Measurements from ENCODE around the gene MAPKAPK3.
A peak's percentile ranks its signal among the peaks of the same experiment; 100 is the strongest.

MAPKAPK3 gene

DNA sequence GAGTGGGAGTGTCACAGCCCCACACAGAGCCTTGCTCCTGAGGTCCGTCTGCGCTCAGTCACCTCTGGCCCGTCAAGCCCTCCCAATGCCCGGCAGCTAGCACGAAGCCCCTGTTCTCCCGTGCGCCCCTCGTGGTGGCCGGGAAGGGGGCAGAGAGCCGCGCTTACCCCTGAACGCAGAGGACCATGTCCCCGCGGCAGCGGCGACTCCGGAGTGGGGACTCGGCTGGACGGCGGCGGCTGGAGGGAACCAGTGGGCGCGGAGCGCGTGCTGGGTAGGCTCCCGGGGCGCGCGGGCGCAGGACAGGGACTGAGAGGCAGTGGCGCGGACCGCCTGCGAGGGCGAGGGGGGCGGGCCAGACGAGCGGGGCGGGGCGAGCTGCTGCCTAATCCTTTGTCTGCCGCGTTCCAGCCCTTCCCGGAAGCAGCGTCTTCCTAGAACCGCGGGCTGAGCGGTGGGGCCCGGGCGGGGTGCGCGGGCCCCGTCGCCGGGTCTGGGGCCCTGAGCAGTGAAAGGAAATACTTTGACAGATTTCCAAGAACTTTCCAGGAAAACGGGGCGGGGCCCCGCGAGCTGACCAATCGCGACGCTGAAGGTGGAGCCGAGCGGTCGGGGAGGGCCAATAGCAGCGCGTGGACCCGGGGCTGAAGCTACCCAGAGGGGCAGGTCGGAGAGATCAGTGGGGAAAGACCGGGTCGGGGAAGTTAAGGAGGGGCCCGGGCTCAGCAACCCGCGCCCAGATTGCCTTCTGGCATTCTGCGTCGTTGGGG is 5.3 kb upstream of the MAPKAPK3 start, which contains the start of gene CISH:
CISH (minus strand) TSS at position 311 of the 770 bp plus-strand sequence; CDS start at position 187, 124 bp downstream.
- TF ChIP-seq TAF1 (IDR thresholded peaks at IDR 0.05; ENCODE audit: low read depth, low read length): 0 out of 2 replicates have a peak, but pooled peaks have one; percentile 42
- TF ChIP-seq SPI1 (IDR thresholded peaks at IDR 0.05; ENCODE audit: low read depth, low read length): no peak
- no peak for TF ChIP-seq POU2F2 (IDR thresholded peaks at IDR 0.05; ENCODE audit: low read depth, low read length)
- TF ChIP-seq PAX5 (IDR thresholded peaks at IDR 0.05; ENCODE audit: insufficient read depth, low read length, severe bottlenecking): no peak
- TF ChIP-seq POLR2AphosphoS5 (IDR thresholded peaks at IDR 0.05; ENCODE audit: low read depth, low read length): no peak
- FAIRE-seq (peak; percentile 92), DNase-seq (ENCODE audit: insufficient read length, low spot score) (peak; percentile 94)

DNA sequence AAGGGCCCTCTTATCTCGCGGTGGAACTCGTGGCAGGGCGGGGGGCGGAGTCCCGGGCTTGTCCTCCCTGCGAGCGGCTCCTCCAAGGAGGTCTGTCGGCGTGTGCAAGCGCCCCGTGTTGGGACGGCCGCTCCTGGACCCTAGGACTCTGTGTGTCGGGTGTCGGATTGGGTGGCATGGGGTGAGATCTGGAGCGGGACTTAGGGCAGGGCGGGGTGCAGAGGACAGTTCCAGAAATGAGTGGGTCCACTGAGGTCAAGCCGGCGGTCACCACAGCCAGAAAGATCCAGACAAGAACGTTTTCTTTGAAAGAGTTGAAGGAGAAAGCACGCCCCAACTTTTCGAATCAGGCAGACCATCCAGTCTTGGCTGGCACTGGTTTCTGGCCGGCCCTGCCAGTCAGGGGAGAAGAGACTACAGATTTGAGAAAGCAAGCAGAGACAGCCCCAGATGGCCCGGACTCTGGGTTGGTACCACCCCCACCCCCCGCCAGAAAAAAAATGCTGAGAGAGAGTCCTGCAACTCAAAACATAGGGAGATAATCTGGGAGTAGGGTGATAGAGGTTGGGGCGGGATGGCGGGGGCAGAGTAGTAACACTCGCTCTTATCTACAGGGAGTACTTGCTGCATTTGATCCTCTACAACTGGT is 4.6 kb upstream of the MAPKAPK3 start:
- TF ChIP-seq SPI1 (IDR thresholded peaks at IDR 0.05; ENCODE audit: low read depth, low read length) (no peak), PAX5 (IDR thresholded peaks at IDR 0.05; ENCODE audit: insufficient read depth, low read length, severe bottlenecking) (no peak), POLR2AphosphoS5 (IDR thresholded peaks at IDR 0.05; ENCODE audit: low read depth, low read length) (no peak), POU2F2 (IDR thresholded peaks at IDR 0.05; ENCODE audit: low read depth, low read length) (no peak), TAF1 (IDR thresholded peaks at IDR 0.05; ENCODE audit: low read depth, low read length) (no peak), POLR2A (IDR thresholded peaks at IDR 0.05; ENCODE audit: low read depth, low read length) (no peak)
- FAIRE-seq: peak; percentile 35
- no peak for DNase-seq (ENCODE audit: insufficient read length, low spot score)

DNA sequence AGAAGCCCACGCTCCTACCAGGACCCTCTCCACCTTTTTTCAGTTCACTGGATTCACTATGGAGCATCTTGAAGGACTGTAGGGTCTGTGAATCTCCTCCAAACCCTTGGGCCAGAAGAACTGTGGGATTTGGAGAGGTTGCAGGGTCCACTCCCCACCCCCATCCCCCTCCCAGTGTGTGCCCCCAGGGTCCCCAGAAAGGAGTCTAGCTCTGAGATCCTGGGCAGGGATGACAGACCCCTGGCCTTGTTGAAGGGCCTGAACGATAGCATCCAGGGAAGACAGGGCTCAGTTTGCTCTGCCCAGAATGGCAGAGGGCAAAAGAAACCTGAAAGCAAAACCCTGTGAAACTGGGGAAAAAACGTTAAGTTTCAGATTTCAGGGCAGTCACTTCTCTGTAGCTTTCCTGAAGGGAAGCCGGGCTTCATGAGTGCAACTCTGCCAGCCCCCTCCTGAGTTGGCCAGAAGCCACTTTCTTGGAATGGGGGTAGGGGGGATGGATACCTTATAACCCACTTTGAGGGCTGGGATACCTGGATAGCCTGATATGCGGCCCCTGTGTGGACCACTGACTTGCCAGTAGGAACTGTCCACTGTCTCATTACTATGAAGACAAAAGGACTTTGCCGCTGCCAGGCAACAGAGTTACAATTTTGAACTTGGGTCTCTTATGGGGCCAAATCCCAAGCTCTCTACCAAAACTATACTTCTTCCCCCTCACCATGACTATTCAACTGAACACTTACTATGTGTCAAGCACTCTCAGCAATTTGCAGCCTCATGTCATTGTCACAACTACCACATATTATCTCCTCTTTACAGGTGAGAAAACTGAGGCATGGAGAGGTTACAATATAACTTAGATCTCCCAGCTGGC is 3.7 kb upstream of the MAPKAPK3 start:
- peak; percentile 16 for FAIRE-seq
- TF ChIP-seq PAX5 (IDR thresholded peaks at IDR 0.05; ENCODE audit: insufficient read depth, low read length, severe bottlenecking) (no peak), POLR2A (IDR thresholded peaks at IDR 0.05; ENCODE audit: low read depth, low read length) (no peak), TAF1 (IDR thresholded peaks at IDR 0.05; ENCODE audit: low read depth, low read length) (no peak), POU2F2 (IDR thresholded peaks at IDR 0.05; ENCODE audit: low read depth, low read length) (no peak), POLR2AphosphoS5 (IDR thresholded peaks at IDR 0.05; ENCODE audit: low read depth, low read length) (no peak), SPI1 (IDR thresholded peaks at IDR 0.05; ENCODE audit: low read depth, low read length) (no peak)
- DNase-seq (ENCODE audit: insufficient read length, low spot score): no peak

DNA sequence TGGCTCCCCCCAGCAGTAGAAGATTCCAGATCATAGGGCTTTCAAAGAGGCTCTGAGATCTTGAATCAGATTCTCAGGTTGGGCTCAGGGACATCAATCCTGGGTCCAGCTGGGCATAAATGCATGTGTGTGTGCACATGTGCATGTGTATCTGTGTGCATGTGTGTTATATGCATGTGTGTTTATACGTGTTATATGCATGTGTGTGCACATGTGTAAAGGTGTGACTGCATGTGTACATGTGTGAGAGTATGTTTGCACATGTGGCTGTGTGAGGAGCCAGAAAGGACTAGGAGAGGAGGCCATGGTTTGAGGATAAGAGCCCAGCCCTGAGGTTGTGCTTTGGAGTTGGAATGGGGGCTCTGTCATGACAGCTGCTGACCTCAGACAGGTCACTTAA is 1.8 kb upstream of the MAPKAPK3 start:
- no peak for DNase-seq (ENCODE audit: insufficient read length, low spot score)
- TF ChIP-seq POLR2AphosphoS5 (IDR thresholded peaks at IDR 0.05; ENCODE audit: low read depth, low read length) (no peak), TAF1 (IDR thresholded peaks at IDR 0.05; ENCODE audit: low read depth, low read length) (no peak), POU2F2 (IDR thresholded peaks at IDR 0.05; ENCODE audit: low read depth, low read length) (no peak), POLR2A (IDR thresholded peaks at IDR 0.05; ENCODE audit: low read depth, low read length) (no peak), SPI1 (IDR thresholded peaks at IDR 0.05; ENCODE audit: low read depth, low read length) (no peak), PAX5 (IDR thresholded peaks at IDR 0.05; ENCODE audit: insufficient read depth, low read length, severe bottlenecking) (no peak)
- peak; percentile 43 for FAIRE-seq

DNA sequence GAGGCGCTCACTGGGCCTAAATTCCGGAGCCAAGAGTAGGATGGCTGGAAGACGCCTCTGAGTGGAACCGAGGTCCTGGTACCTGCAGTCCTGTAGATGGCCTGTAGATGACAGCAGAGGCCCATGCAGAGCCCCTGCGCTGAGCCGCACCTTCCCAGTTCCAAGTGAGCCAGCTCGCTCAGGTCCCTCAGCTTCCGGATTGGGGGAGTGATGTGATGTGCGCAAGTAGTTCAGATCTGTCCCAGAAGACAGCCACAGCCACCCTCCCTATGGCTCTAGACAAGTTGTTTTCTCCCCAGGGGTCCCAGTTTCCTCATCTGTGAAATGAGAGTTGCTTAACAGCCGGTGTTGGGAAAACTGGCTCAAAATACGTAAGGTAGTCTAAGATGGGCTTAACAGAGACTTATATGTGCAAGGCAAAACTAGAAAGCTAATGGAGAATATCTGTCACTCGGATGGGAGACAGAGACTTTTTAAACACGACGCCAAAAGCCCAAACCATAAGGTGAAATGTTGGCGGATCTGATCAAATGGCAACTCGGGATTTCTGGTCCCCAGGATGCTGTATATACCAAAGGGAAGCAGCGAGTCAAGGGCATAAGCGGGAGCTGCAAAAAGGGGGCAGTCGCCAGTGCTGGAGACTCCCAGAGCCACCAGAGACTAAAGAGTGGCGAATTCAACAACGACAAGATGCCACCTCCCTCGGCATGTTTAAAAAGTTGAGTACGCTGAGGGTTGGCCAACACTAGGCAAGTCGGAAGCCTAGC is 765 bp upstream of the MAPKAPK3 start:
- peak; percentile 56; the same call in 1 of the 2 replicates for TF ChIP-seq POU2F2 (IDR thresholded peaks at IDR 0.05; ENCODE audit: low read depth, low read length)
- no peak for TF ChIP-seq POLR2A (IDR thresholded peaks at IDR 0.05; ENCODE audit: low read depth, low read length)
- DNase-seq (ENCODE audit: insufficient read length, low spot score) (peak; percentile 74), FAIRE-seq (peak; percentile 83)

DNA sequence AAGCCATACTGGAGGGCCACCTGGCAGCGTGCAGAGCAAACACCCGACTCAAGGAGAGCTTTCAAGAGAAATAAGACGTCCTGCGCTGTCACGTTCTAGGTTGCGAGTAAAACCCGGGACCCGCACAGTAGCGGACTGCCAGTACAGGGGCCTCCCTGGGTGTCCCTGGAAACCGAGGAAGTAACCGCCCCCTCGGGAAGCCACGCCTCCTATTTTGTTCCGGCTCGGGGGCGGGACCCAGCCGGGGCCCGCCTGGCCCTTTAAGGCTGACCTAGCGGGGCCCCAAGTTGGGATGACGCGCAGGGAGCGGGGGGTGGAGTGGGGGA is 218 bp upstream of the MAPKAPK3 start:
- DNase-seq (ENCODE audit: insufficient read length, low spot score) (peak; percentile 88), FAIRE-seq (peak; percentile 85)
- TF ChIP-seq TAF1 (IDR thresholded peaks at IDR 0.05; ENCODE audit: low read depth, low read length) (no peak), POU2F2 (IDR thresholded peaks at IDR 0.05; ENCODE audit: low read depth, low read length) (no peak), SPI1 (IDR thresholded peaks at IDR 0.05; ENCODE audit: low read depth, low read length) (no peak), POLR2AphosphoS5 (IDR thresholded peaks at IDR 0.05; ENCODE audit: low read depth, low read length) (no peak), PAX5 (IDR thresholded peaks at IDR 0.05; ENCODE audit: insufficient read depth, low read length, severe bottlenecking) (no peak), POLR2A (IDR thresholded peaks at IDR 0.05; ENCODE audit: low read depth, low read length) (no peak)

DNA sequence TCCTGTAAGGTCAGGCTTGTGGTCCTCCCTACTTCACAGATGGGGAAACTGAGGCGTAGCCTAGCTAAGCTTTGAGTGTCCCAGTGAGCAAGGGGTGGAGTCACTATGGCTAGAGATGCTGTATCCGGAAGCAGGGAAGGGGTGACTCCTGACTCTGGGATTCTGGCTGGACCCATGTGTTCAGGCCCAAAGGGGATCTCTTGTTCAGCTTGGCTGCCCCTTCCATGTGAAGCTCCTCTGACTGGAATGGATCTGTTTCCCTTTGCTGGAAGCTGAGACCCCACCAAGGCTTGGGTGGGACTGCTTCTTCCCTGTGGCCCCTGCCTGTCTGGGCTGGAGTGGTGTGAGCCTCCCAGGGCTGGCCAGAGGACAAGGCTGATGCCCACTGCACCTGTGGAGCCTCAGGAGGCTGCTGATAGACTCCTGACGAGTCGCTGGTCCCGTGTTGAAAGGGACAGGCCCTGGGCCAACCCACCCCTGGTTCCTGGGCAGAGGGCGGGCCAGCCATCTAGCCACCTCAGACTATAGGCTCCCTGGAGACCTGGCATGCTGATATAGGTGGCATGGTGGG is 1.0 kb downstream of the MAPKAPK3 start:
- DNase-seq (ENCODE audit: insufficient read length, low spot score) (no peak), FAIRE-seq (no peak)
- TF ChIP-seq SPI1 (IDR thresholded peaks at IDR 0.05; ENCODE audit: low read depth, low read length): no peak
- no peak for TF ChIP-seq POU2F2 (IDR thresholded peaks at IDR 0.05; ENCODE audit: low read depth, low read length)
- no peak for TF ChIP-seq PAX5 (IDR thresholded peaks at IDR 0.05; ENCODE audit: insufficient read depth, low read length, severe bottlenecking)
- no peak for TF ChIP-seq POLR2AphosphoS5 (IDR thresholded peaks at IDR 0.05; ENCODE audit: low read depth, low read length)
- TF ChIP-seq POLR2A (IDR thresholded peaks at IDR 0.05; ENCODE audit: low read depth, low read length): no peak
- no peak for TF ChIP-seq TAF1 (IDR thresholded peaks at IDR 0.05; ENCODE audit: low read depth, low read length)

DNA sequence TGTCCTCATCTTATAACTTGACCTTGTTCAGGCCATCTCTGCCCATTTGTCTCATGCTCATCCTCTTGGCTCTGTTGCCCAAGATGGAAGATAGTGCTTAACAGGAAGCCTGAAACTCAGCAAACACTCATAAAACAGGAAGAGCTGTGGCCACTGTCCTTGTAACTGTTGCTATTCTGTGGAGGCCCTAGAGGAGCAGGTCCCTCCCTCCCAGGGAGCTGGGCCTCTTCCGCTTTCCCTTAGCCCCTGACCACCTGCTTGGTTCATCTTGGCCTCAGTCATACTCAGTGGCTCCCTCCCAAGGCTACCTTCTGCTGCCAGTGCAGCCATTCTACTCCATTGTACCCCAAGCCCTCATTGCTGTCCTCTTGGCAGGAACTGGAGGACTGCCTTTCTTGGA is 3.5 kb downstream of the MAPKAPK3 start:
- FAIRE-seq (no peak), DNase-seq (ENCODE audit: insufficient read length, low spot score) (no peak)

More for the DNA sequence above, 3.5 kb downstream of the MAPKAPK3 start:
- TF ChIP-seq SPI1 (IDR thresholded peaks at IDR 0.05; ENCODE audit: low read depth, low read length) (peak; percentile 58), POU2F2 (IDR thresholded peaks at IDR 0.05; ENCODE audit: low read depth, low read length) (no peak)

All from GM12891 (cell line).